GM18867 (cell line): ENCODE measurements around the gene FHOD3.
A peak's percentile ranks its signal among the peaks of the same experiment; 100 is the strongest.

Experiments
- ATAC-seq: cut with Tn5 transposase; IDR thresholded peaks from one replicate; pipeline ENCODE4 v1.9.1; 2021; ENCODE audit warnings: mild to moderate bottlenecking, moderate library complexity; ENCODE audit not compliant: unreplicated experiment

Gene FHOD3

DNA sequence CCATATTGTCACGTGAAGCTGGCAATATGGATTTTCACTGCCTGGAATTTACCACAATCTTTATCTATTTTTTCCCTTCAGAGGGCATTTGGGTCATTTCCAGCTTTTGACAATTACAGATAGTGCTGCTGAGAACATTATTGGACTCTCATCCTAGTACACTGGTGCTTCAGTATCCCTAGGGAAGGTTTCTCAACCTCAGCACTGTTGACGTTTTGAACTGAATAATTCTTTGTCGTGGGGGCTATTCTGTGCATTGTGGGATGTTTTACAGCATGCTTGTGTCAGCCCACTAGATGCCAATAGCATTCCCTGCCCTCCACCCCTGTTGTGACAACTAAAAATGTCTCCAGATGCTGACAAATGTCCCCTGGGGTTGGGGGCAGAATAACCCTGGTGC, 345.5 kb downstream of the FHOD3 start:
- no peak for ATAC-seq

DNA sequence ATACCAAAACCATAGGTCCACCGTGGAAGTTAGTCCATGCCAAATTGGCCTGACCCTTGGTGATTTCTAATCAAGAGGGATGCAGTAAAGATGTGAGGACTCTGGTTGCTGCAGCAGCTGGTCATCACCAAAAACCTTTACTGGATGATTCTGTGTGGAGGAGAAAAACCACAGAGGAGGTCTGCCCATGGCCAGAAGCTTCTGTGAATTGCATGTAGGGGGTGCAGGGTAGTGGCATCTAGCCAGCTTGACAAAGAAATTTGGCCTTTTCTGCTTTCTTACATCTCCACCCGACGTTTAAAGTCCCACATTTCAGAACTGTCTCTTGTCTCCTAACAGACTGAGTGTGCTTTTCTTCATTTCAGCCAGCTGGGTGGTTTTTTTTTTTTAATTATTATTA, 351.3 kb downstream of the FHOD3 start:
- no peak for ATAC-seq

DNA sequence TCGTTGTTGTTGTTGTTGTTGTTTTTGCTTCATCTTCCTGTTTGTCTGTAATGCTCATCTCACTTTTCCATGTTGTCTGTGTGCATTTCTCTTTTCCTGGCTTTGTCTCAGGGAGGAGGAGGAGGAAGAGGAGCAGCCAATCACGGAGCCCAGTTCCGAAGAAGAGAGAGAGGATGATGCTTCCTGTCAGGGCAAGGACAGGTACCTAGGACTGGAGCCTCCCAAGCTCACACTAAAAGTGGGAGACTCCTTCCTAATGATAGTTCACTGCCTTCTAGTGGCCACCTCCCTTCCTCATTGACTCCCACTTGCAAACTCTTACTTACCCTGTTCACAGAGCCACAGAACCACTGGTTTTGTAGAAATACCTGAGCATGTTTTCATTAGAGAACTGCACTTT, 351.7 kb downstream of the FHOD3 start:
- no peak for ATAC-seq

DNA sequence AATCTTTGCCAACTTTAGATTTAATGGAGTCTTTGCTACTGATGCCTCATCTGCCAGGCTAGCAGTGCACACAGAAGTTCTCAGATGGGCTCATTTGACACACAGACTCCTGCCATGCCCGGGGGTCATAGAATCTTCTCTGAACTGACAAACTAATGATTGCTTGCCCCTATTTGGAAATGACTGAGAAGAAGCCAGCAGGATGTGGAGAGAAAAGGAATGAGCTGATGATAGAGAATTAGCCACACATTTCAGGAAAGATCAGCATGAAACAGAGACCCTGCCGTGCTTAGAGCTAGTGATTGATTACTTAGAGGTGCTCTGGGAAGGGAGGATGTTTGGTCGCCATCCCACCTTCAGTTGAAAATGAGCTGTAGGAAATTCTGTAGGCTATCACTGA, 352.8 kb downstream of the FHOD3 start:
- no peak for ATAC-seq

DNA sequence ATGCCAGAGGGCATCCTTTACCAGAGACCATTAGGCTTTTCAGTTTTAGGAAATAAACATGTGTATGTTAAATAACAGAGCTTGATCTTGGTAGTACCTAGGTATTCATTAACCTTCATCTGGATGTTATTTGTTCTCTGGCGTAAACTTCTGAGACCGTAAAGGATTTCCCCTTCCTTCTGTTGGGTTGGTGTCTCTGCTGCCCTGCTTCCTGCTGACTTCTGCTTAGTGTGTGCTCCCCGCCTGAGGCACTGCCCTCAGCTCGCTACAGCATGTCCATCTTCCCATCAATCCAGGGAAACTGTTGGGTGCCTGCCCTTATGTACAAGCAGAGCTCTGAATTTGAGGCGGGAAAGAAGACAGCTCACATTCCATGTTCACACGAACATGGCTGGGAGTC, 353.4 kb downstream of the FHOD3 start:
- peak; percentile 57 for ATAC-seq

DNA sequence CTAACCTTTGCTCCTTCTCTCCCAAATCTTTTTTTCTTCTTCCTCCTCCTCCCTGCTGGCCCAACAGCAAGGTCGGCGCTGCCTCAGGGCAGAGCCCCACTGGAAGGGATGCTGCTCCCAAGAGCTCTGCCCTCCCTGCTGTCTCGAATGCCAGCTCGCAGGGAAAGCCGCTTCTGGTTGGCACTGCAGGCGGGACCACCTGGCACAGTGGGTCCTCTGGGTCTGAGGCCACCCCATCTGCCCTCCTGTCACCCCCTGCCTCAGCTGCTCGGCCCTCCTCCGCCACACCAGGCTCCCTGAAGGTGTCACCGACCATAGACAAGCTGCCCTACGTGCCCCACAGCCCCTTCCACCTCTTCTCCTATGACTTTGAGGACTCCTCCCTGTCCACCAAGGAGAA, 355.0 kb downstream of the FHOD3 start:
- no peak for ATAC-seq

DNA sequence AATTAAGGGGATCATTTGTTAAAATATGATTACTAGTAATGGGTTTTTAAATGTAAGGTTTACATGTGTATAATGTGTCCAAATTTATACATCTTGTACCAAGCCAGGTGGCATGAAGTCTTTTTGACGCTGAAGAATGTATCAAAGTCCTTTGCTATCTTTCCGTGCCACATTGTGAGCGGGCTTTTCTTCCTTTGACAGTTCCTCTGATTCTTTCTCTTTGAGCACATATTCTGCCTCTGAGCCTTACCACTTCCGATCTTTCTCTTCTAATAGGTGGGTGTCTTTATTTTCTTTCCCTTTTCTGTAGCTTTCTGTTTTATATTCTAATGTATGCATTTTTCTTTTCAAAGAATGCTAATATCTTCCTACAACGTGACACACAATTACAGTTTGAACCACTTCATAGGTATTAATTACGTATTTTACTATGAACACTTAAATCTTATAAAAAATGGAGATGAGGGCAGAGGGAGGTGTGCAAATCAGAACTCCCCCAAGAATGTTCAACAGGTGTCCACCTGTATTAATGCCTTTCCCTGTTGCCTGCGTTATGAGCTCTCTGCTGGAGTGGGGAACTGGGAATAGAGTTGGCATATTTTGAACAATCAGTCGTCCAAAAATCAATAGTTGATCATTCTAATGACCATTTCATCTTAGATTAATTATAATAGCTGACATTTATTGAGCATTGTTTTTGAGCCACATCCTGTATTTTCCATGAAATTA, 355.8 kb downstream of the FHOD3 start:
- no peak for ATAC-seq

DNA sequence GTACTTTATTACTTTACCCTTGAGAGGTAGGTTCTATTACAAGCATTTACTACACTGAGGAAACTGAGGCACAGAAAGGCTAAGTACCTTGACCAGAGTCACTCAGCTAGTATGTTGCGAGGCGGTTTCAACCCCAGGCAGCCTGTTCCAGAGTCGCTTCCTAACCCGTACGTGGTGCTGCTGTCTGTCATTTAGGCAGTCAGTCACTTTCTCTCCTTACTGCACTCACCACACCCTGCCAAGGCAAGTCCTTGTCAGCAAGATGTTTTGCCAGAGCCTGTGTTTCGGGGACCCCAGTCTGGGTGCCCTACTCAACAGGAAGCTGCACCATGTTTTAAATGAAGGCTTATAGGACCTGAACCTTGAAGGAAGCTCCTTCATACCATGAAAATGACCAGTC, 356.4 kb downstream of the FHOD3 start:
- ATAC-seq = no peak

DNA sequence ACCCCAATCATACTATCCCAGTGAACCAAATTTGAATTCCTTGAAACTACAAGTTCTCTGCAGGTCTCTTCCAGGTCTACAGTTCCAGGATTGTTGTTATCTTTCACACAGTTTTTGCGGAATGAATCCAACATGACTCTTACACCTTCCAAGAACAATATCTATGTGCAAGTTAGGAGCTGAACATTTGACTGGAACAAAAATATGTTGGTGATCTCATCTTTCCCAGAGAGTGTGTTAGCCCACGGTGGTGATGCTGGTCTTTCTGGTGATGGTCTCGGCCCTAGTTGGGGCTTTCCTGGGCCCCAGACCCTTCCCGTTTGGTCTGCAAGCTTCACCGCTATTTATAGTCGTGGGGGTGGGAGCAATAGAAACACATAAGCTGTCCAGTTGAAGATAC, 357.6 kb downstream of the FHOD3 start:
- no peak for ATAC-seq

DNA sequence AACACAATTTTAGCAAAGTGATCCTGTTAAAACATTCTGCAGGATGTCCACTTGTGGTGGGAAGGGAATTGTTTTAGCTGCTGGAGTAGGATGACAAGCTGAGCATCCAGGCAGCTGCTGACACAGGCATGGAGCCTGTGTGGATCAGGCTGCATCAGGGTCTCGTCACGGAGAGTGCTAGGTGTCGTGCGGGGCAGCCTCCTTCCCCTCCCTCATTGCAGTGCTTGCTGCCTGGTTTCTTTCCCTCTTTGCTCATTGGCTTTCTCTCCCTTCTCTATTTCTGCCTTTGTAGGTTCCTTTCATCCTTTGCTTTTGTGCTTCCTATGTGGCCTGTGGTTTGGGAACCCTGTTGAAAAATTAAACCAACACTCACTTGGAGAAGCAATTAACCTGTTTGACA, 358.4 kb downstream of the FHOD3 start:
- no peak for ATAC-seq

DNA sequence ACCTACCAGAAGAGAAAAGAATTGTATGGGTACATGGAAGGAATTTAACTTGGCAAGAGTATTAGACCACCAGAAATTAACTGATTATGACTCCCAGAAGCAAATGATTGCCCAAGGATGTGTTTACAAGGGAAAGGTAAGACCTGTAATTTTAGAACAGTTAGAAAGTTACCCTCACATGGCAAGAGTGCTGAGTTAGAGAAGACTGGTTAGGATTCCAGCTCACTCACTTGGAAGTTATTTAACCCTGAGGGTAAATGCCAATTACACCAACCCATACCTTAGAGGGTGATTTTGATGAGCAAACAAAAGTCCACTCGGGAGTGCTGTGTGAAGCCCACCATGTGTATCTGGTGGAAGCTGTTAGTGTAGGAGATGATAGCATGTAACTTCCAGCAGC, 361.1 kb downstream of the FHOD3 start:
- no peak for ATAC-seq

DNA sequence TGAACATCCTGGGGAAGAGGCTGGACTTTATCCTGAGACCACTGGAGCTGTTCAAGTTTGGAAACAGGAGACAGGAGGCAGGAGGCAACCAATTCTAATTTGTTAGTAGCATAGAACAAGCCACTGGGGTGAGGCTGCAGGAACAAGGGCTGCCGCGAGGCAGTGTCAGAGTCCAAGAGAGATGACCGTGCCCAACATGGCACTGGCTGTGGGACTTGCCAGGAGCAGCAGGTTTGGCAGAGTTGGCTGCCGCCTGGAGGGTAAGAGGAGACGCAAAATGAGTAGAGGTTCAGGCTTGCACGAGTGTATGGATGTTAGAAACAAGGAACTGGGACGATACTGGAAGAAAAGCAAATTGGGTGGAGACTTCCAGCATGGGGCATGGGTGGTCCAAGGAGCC, 362.8 kb downstream of the FHOD3 start:
- no peak for ATAC-seq

DNA sequence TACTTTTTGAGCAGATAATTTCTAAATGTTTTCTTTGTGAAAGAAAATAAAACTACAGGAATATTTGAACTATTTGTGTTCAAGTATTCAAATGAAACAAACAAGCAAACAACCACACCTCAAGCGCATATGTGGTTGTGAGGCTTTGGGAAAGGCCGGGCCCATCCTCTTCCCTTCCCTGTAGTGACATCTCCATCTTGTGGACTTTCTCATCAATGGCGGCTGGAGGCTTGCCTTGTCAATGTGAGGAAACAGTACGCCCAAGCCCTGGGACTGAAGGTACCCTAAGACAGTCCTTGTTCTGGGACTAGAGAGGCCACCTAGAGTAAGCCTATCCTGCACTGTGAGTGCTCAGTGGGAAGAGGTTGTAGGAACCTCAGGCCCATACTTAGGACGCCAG, 364.5 kb downstream of the FHOD3 start:
- no peak for ATAC-seq

DNA sequence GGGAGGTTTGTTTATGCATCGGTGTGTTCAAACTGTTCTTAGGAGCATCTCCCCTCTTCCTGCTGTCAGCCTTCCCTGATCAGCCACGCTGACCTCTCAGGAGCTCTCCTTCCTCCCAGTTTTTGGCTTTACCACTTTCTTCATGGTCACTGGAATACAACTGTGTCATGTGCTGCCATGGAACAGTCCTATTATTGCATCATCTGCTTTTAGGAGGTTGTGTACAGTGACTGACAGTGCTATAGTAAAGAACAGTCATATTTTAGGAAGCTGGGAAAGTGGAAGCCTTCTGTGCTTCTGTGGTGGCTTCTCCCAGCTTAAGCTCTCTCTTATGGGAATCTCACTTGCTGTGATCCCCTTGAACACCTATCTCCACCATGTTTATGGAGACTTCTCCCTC, 365.8 kb downstream of the FHOD3 start:
- no peak for ATAC-seq

DNA sequence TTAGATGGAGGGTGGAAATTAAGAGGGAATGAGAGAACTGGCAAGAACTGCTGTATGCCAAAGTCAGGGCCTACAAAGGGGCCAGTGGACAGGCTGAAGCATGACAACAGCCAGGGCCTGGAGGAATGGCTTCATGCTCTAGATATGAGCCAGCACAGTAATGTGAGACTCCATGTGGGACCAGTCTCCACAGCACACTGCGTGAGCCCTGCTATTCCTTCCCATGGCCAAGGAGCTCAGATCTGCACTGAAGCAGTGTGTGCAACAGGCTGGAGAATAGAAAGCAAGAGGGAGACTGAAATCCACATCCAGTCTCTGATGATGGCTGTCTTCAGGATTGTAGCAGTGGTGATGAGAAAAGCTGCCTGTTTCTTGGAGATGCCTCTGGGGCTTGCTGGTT, 368.4 kb downstream of the FHOD3 start:
- ATAC-seq = no peak

DNA sequence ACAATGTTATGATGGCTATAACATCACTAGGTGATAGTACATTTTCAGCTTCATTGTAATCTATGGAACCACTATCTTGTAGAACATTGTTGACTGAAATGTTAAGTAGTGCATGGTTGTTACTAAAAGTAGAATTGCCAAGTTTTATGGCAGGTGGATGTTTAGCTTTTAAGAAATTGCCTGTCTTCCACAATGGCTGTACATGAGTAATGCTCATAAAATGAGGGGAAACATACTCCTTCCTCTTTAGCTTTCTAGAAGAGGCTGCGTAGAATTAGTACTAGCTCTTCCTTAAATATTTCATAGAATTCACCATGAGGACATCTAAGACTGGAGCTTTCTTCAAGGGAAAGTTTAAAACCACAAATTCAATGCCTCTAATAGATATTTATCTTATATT, 370.3 kb downstream of the FHOD3 start:
- no peak for ATAC-seq

DNA sequence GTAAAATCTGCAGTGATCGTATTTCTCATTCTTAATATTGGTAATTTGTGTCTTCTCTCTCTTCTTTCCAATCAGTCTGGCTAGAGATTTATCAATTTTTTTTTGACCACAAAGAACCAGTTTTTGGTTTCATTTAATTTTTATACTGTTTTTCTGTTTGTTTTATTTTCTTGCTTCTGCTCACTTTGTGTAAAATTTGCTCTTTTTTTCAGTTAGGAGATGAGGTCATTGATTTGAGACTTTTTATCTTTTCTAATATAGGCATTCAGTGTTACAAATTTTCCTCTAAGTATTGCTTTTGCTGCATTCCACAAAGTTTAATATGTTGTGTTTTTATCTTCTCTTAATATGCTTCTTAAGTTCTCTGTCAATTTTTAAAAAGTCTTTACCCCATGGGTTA, 370.8 kb downstream of the FHOD3 start:
- no peak for ATAC-seq

DNA sequence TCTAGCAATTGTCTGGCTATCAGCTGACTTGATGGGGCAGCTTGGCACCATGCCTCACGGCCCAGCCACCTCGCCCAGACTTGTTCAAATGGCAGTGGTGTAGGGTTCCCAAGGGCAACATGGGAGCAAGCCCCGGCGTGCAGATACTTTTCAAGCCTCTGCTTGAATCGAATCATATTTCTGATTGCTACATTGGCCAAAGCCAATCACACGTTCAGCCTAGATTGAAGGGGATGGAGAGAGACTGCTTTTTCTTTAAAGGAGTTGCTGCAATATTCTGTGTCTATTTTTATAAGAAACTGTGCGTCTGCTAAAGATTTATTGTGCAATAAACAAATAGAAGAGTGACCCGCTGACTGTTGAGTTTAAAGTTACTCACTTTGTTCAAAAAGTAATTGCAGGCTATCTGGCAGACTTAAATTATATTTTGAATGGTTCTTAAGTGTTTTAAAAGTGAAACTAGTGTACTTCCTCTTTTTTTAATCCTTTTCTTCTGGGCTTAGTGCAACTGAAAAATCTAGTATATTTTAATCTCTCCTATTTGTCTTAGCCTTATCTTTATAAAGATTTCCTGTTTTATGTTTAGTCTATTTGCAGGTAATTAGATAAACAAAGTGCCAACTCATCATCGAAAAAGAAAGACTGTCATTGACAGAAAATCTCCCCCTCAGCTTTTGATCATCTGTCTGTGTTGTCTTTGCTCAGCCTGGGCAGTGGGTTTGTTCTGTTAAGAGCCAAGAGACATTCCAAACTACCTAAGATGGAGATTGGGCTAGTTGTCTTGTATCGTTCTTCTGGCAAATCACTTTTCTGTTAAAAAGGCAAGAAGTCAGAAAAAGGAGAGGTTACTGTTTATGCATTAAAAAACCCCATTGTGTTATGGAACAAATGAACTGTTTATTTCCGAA, 375.2 kb downstream of the FHOD3 start:
- ATAC-seq = peak; percentile 77

DNA sequence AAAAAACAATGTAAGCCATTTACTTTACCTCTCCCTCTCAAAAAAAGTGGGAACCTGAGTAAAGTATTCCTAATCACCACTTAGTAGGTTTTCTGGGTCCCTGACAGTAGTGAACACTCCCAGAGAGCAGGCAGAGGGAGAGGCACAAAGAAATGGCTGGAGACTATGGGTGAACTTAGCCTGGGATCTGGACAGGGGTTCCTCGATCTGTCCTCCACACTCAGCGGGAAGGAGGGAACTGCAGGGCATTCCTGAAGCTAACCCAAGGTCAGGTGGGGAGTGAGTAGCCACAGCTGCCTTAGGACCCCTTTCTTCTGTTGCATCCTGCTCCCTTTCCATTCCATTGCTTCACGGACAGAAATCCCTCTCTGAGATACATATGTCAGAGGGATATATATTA, 375.9 kb downstream of the FHOD3 start:
- no peak for ATAC-seq

DNA sequence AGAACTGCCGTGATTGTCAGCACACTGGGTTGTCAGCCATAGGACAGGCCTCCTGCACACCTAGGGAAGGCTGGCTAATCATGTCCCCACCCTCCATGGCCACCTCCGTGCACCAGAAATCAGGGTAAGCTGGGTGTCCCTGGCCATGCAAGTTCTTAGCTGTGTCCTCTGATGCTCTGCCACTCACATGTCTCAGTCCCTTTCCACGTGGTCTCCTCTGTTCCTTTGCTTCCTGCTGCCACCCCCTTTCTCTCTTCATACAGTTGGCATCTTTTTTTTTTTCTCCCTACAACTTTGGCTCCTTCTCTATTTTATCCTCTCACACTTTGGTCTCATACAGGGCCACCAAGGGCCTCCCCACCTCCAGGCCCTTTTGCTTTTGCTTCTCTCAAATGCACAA, 377.6 kb downstream of the FHOD3 start:
- no peak for ATAC-seq

DNA sequence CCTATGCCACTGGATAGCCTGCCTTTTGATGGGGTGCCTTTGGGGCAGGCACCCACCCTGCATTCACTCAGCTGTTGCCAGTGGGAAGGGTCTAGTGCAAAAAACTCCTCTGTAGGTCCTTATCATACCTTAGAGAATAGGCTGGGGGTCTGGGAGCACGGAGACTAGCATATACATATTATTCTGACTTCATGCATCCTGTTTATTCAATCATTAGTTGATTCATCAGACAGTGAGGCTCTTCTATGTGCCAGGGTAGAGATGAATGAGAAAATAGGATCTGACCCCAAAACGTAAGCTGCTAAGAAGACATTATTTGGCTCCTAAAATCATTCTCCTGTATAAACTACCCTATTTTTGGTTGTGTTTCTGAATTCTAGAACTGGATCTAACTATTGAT, 378.0 kb downstream of the FHOD3 start:
- no peak for ATAC-seq

DNA sequence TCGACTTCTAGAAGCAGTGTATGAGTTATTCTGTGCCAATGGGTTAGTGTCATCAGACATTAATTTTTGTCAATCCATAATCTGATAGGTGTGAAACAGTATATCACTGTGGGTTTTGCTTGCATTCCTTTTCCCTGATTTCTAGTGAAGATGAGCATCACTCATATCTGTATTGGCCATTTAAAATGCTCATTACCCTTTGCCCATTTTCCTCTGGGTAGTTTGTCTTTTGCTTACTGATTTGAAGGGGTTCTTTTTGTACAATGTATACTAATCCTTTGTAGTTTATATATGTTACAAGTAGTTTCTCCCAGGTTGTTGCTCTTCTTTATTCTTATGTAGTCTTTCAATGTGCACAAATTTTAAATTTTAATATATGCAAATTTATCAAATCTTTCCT, 379.1 kb downstream of the FHOD3 start:
- no peak for ATAC-seq
